GM21825 (cell line): ENCODE measurements around the gene RPRD2.
"Not testable (repeated sequence)": the region's sequence is repeated elsewhere in the genome, so short reads cannot be mapped to it uniquely, and the experiment has no call there.

ENCODE experiments used
- ATAC-seq: cut with Tn5 transposase; IDR thresholded peaks from one replicate; pipeline ENCODE4 v1.9.1; 2021; ENCODE audit warnings: mild to moderate bottlenecking, moderate library complexity; ENCODE audit not compliant: unreplicated experiment

The RPRD2 gene

GRCh38 chr1:150363426-150364230, at the start of gene RPRD2:
Gene RPRD2, plus strand, starts transcription at chr1:150364147. Its CDS starts 568 bp downstream, at chr1:150364715.
- ATAC-seq: peak; percentile 78

GRCh38 chr1:150314691-150315090, 49.3 kb upstream of the RPRD2 start:
- ATAC-seq: not testable (repeated sequence)

- no peak for ATAC-seq
Measured at GRCh38 chr1:150320667-150320978, 43.3 kb upstream of the RPRD2 start.

- no peak for ATAC-seq
Measured at GRCh38 chr1:150321826-150322166, 42.2 kb upstream of the RPRD2 start.

- ATAC-seq: no peak
Measured at GRCh38 chr1:150322310-150322709, 41.6 kb upstream of the RPRD2 start.

GRCh38 chr1:150332651-150333290, 31.2 kb upstream of the RPRD2 start:
- no peak for ATAC-seq

- ATAC-seq: no peak
Measured at GRCh38 chr1:150346316-150346715, 17.6 kb upstream of the RPRD2 start.

GRCh38 chr1:150352866-150353265, 11.1 kb upstream of the RPRD2 start:
- ATAC-seq: no peak

GRCh38 chr1:150362721-150363425, 1.1 kb upstream of the RPRD2 start:
- no peak for ATAC-seq

GRCh38 chr1:150364231-150365003, 470 bp downstream of the RPRD2 start:
- peak; percentile 26 for ATAC-seq

GRCh38 chr1:150365941-150366340, 2.0 kb downstream of the RPRD2 start:
- ATAC-seq: no peak

- no peak for ATAC-seq
Measured at GRCh38 chr1:150366416-150367296, 2.7 kb downstream of the RPRD2 start.

- ATAC-seq: no peak
Measured at GRCh38 chr1:150371110-150371509, 7.2 kb downstream of the RPRD2 start.

GRCh38 chr1:150372580-150372979, 8.6 kb downstream of the RPRD2 start:
- ATAC-seq: no peak

- ATAC-seq: no peak
Measured at GRCh38 chr1:150376110-150376509, 12.2 kb downstream of the RPRD2 start.

GRCh38 chr1:150383631-150384324, 19.8 kb downstream of the RPRD2 start:
- no peak for ATAC-seq

GRCh38 chr1:150385537-150386445, 21.8 kb downstream of the RPRD2 start:
- ATAC-seq: no peak

GRCh38 chr1:150386592-150386991, 22.6 kb downstream of the RPRD2 start:
- ATAC-seq: no peak

GRCh38 chr1:150387200-150387599, 23.3 kb downstream of the RPRD2 start:
- no peak for ATAC-seq
